ENCODE measurements around the gene ZBTB7A. TPM values are rescaled to one million over a fixed set of nuclear protein-coding genes. Genes with fewer than 3 reads are reported as not detected.

Gene ZBTB7A
- total RNA-seq, 6 donors from 2014 or later: 54.1 to 131 (median 72.6) TPM

DNA sequence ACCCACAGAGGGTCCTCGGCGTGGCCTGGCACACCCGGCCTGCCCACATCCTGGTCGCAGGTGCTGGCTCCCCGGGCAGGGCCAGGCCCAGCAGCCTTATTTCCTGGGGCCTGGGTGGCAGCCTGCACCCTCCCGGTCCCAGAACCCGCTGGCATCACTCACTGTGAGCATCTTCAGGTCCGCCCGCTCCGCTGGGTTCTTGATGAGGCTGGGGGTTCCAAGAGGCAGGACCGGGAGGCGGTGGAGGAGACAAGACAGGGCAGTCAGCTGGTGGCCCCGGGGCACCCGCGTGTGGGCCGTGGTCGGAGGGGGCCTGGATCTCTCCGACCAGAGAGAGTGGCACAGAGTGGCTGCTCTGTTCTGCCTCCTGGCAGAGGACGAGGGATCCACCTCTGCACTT is 27.6 kb upstream of the ZBTB7A start:
- WGBS, 2 donors: 97 to 100% methylated on average over 7 to 14 of the region's 19 CpGs
- DNase-seq (peak in 1 of 2 donors; percentile 66), ATAC-seq (ENCODE audit: low FRiP score in 2 of 2) (no peak)
- H3K36me3 ChIP-seq: peaks cover 0 to 78% (median 43%) of the 10 kb centered on the region in 4 donors
- H3K4me1 ChIP-seq: peaks cover 0 to 17% (median 4%) of the 10 kb centered on the region in 4 donors
- H3K9me3 ChIP-seq: no peaks in the 10 kb centered on the region
- no peak overlapping the region for H3K27ac ChIP-seq
- H3K27me3 ChIP-seq: no peaks in the 10 kb centered on the region
- no peak overlapping the region for H3K4me3 ChIP-seq
- no peak for TF ChIP-seq EP300 (IDR thresholded peaks at IDR 0.05)
- TF ChIP-seq, protein P1, sequence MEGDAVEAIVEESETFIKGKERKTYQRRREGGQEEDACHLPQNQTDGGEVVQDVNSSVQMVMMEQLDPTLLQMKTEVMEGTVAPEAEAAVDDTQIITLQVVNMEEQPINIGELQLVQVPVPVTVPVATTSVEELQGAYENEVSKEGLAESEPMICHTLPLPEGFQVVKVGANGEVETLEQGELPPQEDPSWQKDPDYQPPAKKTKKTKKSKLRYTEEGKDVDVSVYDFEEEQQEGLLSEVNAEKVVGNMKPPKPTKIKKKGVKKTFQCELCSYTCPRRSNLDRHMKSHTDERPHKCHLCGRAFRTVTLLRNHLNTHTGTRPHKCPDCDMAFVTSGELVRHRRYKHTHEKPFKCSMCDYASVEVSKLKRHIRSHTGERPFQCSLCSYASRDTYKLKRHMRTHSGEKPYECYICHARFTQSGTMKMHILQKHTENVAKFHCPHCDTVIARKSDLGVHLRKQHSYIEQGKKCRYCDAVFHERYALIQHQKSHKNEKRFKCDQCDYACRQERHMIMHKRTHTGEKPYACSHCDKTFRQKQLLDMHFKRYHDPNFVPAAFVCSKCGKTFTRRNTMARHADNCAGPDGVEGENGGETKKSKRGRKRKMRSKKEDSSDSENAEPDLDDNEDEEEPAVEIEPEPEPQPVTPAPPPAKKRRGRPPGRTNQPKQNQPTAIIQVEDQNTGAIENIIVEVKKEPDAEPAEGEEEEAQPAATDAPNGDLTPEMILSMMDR (IDR thresholded peaks at IDR 0.05): no peak
- no peak for TF ChIP-seq POLR2AphosphoS5 (IDR thresholded peaks at IDR 0.05)

DNA sequence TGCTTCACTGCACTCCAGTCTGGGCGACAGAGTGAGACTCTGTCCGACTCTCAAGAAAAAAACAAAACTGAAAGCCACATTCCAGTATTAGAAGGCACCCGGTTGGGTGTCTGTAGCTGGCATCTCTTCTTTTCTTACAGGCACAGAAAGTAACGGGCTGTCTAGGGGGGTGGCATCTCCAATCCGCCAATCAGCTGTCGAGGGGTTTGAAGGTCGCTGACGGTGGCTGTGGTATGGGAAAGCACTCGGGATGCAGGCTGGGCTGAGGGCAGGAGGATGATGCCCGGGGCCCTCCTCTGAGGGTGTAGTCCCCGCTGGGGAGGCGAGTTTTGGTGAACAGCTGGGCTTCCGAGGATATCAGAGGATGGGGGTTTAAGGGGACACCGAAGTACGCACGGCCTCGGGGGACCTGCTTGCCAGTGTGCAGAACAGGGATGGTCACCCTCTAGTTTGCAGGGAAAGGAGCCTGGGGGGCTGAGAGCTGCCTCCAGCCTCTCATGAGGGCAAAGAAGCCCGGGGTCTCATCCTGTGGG is 27.0 kb upstream of the ZBTB7A start:
- WGBS, 2 donors: 93 to 95% methylated on average over 18 of the region's 18 CpGs
- no peak for ATAC-seq (ENCODE audit: low FRiP score in 2 of 2)
- H3K27ac ChIP-seq: no peak overlapping the region

DNA sequence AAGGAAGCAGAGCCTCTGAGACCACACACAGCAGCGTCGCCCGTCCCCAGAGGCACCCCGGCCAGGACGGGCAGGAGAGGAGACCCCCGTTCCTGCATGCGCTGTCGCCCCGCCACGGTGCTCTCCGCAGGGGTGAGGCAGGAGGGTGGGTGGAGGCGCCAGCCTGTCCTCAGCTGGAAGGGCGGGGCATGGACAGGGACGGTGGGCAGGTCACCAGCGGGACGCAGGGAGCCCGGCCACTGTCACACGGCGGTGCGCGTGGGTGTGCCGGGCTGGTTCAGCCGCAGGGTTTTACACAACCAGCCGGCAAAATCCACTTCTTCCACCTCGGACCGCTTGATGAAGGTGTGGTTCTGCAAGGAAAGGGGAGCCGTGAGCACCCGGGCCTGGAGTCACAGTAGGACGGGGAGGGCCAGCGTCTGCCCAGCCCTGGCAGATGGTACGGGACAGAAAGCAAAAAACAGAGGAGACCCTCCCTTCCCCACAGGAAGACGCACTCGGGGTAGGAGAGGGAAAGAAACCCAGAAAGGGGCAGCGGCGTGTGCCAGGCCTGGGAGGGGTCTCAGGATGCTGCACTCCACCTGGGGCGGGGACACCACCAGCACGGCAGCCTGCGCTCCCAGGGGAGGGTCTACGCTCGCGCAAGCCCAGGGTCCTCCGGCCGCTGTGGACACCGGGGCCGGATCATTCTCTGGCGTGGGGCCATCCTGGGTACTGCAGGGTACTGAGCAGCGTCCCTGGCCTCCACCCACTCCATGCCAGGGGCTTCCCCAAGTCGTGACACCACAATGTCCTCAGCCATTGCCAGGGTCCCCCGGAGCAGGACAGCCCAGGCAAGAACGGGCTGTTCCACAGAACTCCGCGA is 23.9 kb upstream of the ZBTB7A start:
- Histone ChIP-seq H3K9me3 (no peaks in the 10 kb centered on the region), H3K27me3 (no peaks in the 10 kb centered on the region), H3K36me3 (peaks cover 0 to 58% (median 30%) of the 10 kb centered on the region in 4 donors), H3K27ac (peak overlapping the region in 3 of 4 donors; percentile 63 to 80 (median 63)), H3K4me1 (peaks cover 0 to 19% (median 5%) of the 10 kb centered on the region in 4 donors), H3K4me3 (peak overlapping the region in 1 of 4 donors; percentile 33)
- 92 to 94% methylated on average over 42 to 51 of the region's 52 CpGs for WGBS, 2 donors
- DNase-seq (peak in 1 of 2 donors; percentile 87), ATAC-seq (ENCODE audit: low FRiP score in 2 of 2) (peak; percentile 35 to 51)
- TF ChIP-seq POLR2AphosphoS5 (IDR thresholded peaks at IDR 0.05): no peak
- TF ChIP-seq POLR2A (IDR thresholded peaks at IDR 0.05): no peak
- TF ChIP-seq, protein P1 (IDR thresholded peaks at IDR 0.05): no peak
- no peak for TF ChIP-seq EP300 (IDR thresholded peaks at IDR 0.05)

More for the DNA sequence above, 27.0 kb upstream of the ZBTB7A start:
- Histone ChIP-seq H3K4me1 (peaks cover 0 to 11% (median 1%) of the 10 kb centered on the region in 4 donors), H3K36me3 (peaks cover 0 to 75% (median 38%) of the 10 kb centered on the region in 4 donors), H3K9me3 (no peaks in the 10 kb centered on the region), H3K27me3 (no peaks in the 10 kb centered on the region), H3K4me3 (no peak overlapping the region)
- TF ChIP-seq EP300 (IDR thresholded peaks at IDR 0.05) (no peak), POLR2A (IDR thresholded peaks at IDR 0.05) (no peak), POLR2AphosphoS5 (IDR thresholded peaks at IDR 0.05) (no peak)
- TF ChIP-seq, protein P1 (IDR thresholded peaks at IDR 0.05): no peak
- no peak for DNase-seq

DNA sequence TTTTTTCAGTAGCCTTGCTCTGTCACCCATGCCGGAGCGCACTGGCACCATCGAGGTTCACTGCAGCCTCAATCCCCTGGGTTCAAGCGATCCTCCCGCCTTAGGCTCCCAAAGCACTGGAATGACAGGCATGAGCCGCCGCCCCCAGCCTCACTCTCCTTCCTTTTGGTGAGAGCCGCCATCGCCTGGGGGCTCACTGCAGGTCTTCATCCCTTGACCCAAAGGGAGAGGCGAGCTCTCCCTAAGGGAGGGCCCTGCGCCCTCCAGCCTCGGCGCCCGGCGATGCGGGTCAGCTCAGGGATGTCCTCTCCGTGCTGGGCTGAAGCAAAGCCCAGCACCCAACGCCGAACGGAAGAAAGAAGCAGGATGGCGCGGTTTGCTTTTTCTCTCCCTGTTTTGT is 23.2 kb upstream of the ZBTB7A start:
- H3K9me3 ChIP-seq: no peaks in the 10 kb centered on the region
- ATAC-seq (ENCODE audit: low FRiP score in 2 of 2) (no peak), DNase-seq (peak in 1 of 2 donors; percentile 75)
- no peaks in the 10 kb centered on the region for H3K27me3 ChIP-seq
- 85 to 92% methylated on average over 15 to 21 of the region's 22 CpGs for WGBS, 2 donors
- peaks cover 0 to 19% (median 5%) of the 10 kb centered on the region in 4 donors for H3K4me1 ChIP-seq
- peak overlapping the region in 3 of 4 donors; percentile 63 to 80 (median 63) for H3K27ac ChIP-seq
- no peak for TF ChIP-seq POLR2AphosphoS5 (IDR thresholded peaks at IDR 0.05)
- no peak for TF ChIP-seq EP300 (IDR thresholded peaks at IDR 0.05)
- TF ChIP-seq, protein P1 (IDR thresholded peaks at IDR 0.05): no peak
- no peak for TF ChIP-seq POLR2A (IDR thresholded peaks at IDR 0.05)
- peak overlapping the region in 3 of 4 donors; percentile 0 to 33 (median 7) for H3K4me3 ChIP-seq
- peaks cover 0 to 54% (median 30%) of the 10 kb centered on the region in 4 donors for H3K36me3 ChIP-seq

Data from upper lobe of left lung (tissue), 6 donors.